OCI-LY1 (cell line): ENCODE measurements around the gene HAUS1.
"Not testable (repeated sequence)": the region's sequence is repeated elsewhere in the genome, so short reads cannot be mapped to it uniquely, and the experiment has no call there.

Experiments used
- CTCF ChIP-seq: fragments of 200-600 bp; sonication (generic), shearing (Covaris generic); IDR thresholded peaks from 2 replicates; pipeline ENCODE4 v1.5.1; 2017; ENCODE audit warnings: mild to moderate bottlenecking, antibody characterized with exemption, low read length, moderate library complexity, mixed read lengths
- EZH2 ChIP-seq: fragments of 200-600 bp; sonication (generic), shearing (Covaris generic); IDR thresholded peaks from 2 replicates; pipeline ENCODE4 v1.8.0; 2017; ENCODE audit warnings: borderline replicate concordance, mixed run types, mild to moderate bottlenecking, antibody characterized with exemption, low read length, moderate library complexity, mixed read lengths

- not testable (repeated sequence) for TF ChIP-seq CTCF, EZH2
Observed at GRCh38 chr18:46130549-46130948, 26.4 kb downstream of the HAUS1 start.
